Glutamatergic neuron (in vitro differentiated cells): ENCODE data around the gene CRIM1. TPM values are rescaled to one million over a fixed set of nuclear protein-coding genes. Genes with fewer than 3 reads are reported as not detected.
"Not testable (repeated sequence)": the region's sequence is repeated elsewhere in the genome, so short reads cannot be mapped to it uniquely, and the experiment has no call there.

Experiments
- DNase-seq: peaks from one replicate; pipeline ENCODE4 v3.0.0; 2022
- H3K27ac Mint-ChIP-seq: one replicate; pipeline ENCODE4 v1.8.0; 2020; ENCODE audit warnings: mild to moderate bottlenecking, mixed read lengths, inconsistent platforms; ENCODE audit not compliant: unreplicated experiment
- H3K27me3 Mint-ChIP-seq: one replicate; pipeline ENCODE4 v1.8.0; 2020; ENCODE audit warnings: mild to moderate bottlenecking, moderate library complexity, mixed read lengths, inconsistent platforms; ENCODE audit not compliant: unreplicated experiment
- H3K36me3 Mint-ChIP-seq: one replicate; pipeline ENCODE4 v1.8.0; 2020; ENCODE audit warnings: mild to moderate bottlenecking, mixed read lengths, inconsistent platforms; ENCODE audit not compliant: unreplicated experiment
- H3K4me1 Mint-ChIP-seq: one replicate; pipeline ENCODE4 v1.8.0; 2020; ENCODE audit warnings: mild to moderate bottlenecking, low read depth, mixed read lengths, inconsistent platforms; ENCODE audit not compliant: unreplicated experiment
- H3K4me3 Mint-ChIP-seq: one replicate; pipeline ENCODE4 v1.8.0; 2020; ENCODE audit warnings: mild to moderate bottlenecking, mixed read lengths, inconsistent platforms; ENCODE audit not compliant: unreplicated experiment
- H3K9me3 Mint-ChIP-seq: one replicate; pipeline ENCODE4 v1.8.0; 2020; ENCODE audit warnings: mild to moderate bottlenecking, moderate library complexity, mixed read lengths, inconsistent platforms; ENCODE audit not compliant: unreplicated experiment
- CTCF ChIP-seq: fragments of 200-600 bp; sonication (generic); IDR thresholded peaks from one replicate; pipeline ENCODE4 v1.5.0; 2021; ENCODE audit not compliant: partially characterized antibody, unreplicated experiment
- total RNA-seq: library from RNA; stranded (reverse); fragmentation: NEBNext Ultra II Directional; extraction: Animal tissue kit (Norgen Biotek cat#: 25700); gene quantifications from one replicate; pipeline ENCODE4 v1.2.1, GENCODE V29; 2021; ENCODE audit not compliant: unreplicated experiment

The CRIM1 gene
- total RNA-seq, 1 donor from 2014 or later: 35.7 TPM

- H3K4me1 Mint-ChIP-seq: peaks cover 11% of the 10 kb centered on the region
- peaks cover 5% of the 10 kb centered on the region for H3K9me3 Mint-ChIP-seq
- H3K4me3 Mint-ChIP-seq: no peak overlapping the region
- no peak for TF ChIP-seq CTCF
- H3K27ac Mint-ChIP-seq: no peak overlapping the region
- no peaks in the 10 kb centered on the region for H3K36me3 Mint-ChIP-seq
- no peak for DNase-seq
- peaks cover 12% of the 10 kb centered on the region for H3K27me3 Mint-ChIP-seq
Measured at GRCh38 chr2:36360834-36361233, 5.3 kb downstream of the CRIM1 start.

- no peak for DNase-seq
- no peak overlapping the region for H3K27ac Mint-ChIP-seq
- no peaks in the 10 kb centered on the region for H3K36me3 Mint-ChIP-seq
- no peak for TF ChIP-seq CTCF
- no peak overlapping the region for H3K4me3 Mint-ChIP-seq
- H3K9me3 Mint-ChIP-seq: peaks cover 5% of the 10 kb centered on the region
- H3K27me3 Mint-ChIP-seq: peaks cover 12% of the 10 kb centered on the region
- H3K4me1 Mint-ChIP-seq: peaks cover 11% of the 10 kb centered on the region
Measured at GRCh38 chr2:36361396-36361795, 5.8 kb downstream of the CRIM1 start.

- peaks cover 7% of the 10 kb centered on the region for H3K27me3 Mint-ChIP-seq
- peaks cover under 1% of the 10 kb centered on the region for H3K9me3 Mint-ChIP-seq
- no peak for DNase-seq
- no peak overlapping the region for H3K27ac Mint-ChIP-seq
- H3K4me1 Mint-ChIP-seq: peaks cover 11% of the 10 kb centered on the region
- TF ChIP-seq CTCF: no peak
- H3K36me3 Mint-ChIP-seq: no peaks in the 10 kb centered on the region
- no peak overlapping the region for H3K4me3 Mint-ChIP-seq
Measured at GRCh38 chr2:36362291-36362690, 6.7 kb downstream of the CRIM1 start.

- not testable (repeated sequence) for H3K27ac Mint-ChIP-seq
Measured at GRCh38 chr2:36363085-36363484, 7.5 kb downstream of the CRIM1 start.

GRCh38 chr2:36366491-36367120, 11.0 kb downstream of the CRIM1 start:
- Mint-ChIP-seq H3K27me3 (no peaks in the 10 kb centered on the region), H3K9me3 (no peaks in the 10 kb centered on the region), H3K4me3 (no peak overlapping the region), H3K4me1 (peaks cover 2% of the 10 kb centered on the region), H3K36me3 (no peaks in the 10 kb centered on the region), H3K27ac (no peak overlapping the region)
- no peak for TF ChIP-seq CTCF
- DNase-seq: no peak

More at GRCh38 chr2:36363085-36363484, 7.5 kb downstream of the CRIM1 start:
- not testable (repeated sequence) for H3K9me3 Mint-ChIP-seq, H3K4me3 Mint-ChIP-seq, H3K36me3 Mint-ChIP-seq, H3K27me3 Mint-ChIP-seq, DNase-seq
- H3K4me1 Mint-ChIP-seq: peaks cover 10% of the 10 kb centered on the region
